Peyer's patch (tissue), 4 donors: ENCODE data around the gene SCAI. TPM values are rescaled to one million over a fixed set of nuclear protein-coding genes. Genes with fewer than 3 reads are reported as not detected.
"Not testable (repeated sequence)": the region's sequence is repeated elsewhere in the genome, so short reads cannot be mapped to it uniquely, and the experiment has no call there.

Experiments
- DNase-seq, 3 donors: peaks; one replicate each; pipeline ENCODE4 v3.0.0-alpha.2; 2017 to 2019
- H3K27ac ChIP-seq, 4 donors: fragments of 200-600 bp; sonication (generic); one replicate each; pipeline ENCODE4 v1.5.1; 2016 to 2019
- H3K27me3 ChIP-seq, 2 donors: fragments of 200-600 bp; sonication (generic); one replicate each; pipeline ENCODE4 v1.5.1; 2019
- H3K36me3 ChIP-seq, 3 donors: fragments of 200-600 bp; sonication (generic); one replicate each; pipeline ENCODE4 v1.5.1; 2016 to 2019
- H3K4me1 ChIP-seq, 4 donors: fragments of 200-600 bp; sonication (generic); one replicate each; pipeline ENCODE4 v1.5.1; 2016 to 2019
- H3K4me3 ChIP-seq, 4 donors: fragments of 200-600 bp; sonication (generic); 1 replicate in 3 of 4; 2 replicates in 1 of 4; pipeline ENCODE4 v1.5.1; 2016 to 2019; ENCODE audit warnings: mild to moderate bottlenecking in 1 of 4
- H3K9me3 ChIP-seq, 4 donors: fragments of 200-600 bp; sonication (generic); one replicate each; pipeline ENCODE4 v1.5.1; 2016 to 2019; ENCODE audit warnings: mild to moderate bottlenecking in 1 of 4
- POLR2A ChIP-seq, 2 donors: fragments of 450-650 bp; IDR thresholded peaks; one replicate each; pipeline ENCODE4 v1.5.1; 2017; ENCODE audit warnings: antibody characterized with exemption in 2 of 2, mild to moderate bottlenecking in 2 of 2, moderate library complexity in 2 of 2
- total RNA-seq, 4 donors: library from RNA; depleted of rRNA; stranded (reverse); fragments of >200 nt; gene quantifications; one replicate each; pipeline ENCODE4 v1.1.0, GENCODE V29; 2016
- TF ChIP-seq, protein P1 (sequence below), 6 experiments: fragments of 450-650 bp in 4 of 6; fragments of 200-600 bp in 2 of 6; sonication (generic) in 1 of 6; IDR thresholded peaks; one replicate each; pipeline ENCODE4 v1.5.1; 2017 to 2019; ENCODE audit warnings: antibody characterized with exemption in 6 of 6, mild to moderate bottlenecking in 3 of 6, moderate library complexity in 1 of 6

SCAI gene
- total RNA-seq, 4 donors from 2014 or later = 8.7 to 32.2 (median 11.7) TPM

GRCh38 chr9:125183054-125183453, 39.7 kb upstream of the SCAI start:
- Histone ChIP-seq H3K36me3 (no peaks in the 10 kb centered on the region), H3K4me3 (no peak overlapping the region), H3K4me1 (peaks cover 0 to 28% (median 0%) of the 10 kb centered on the region in 4 donors), H3K27ac (no peak overlapping the region), H3K9me3 (no peaks in the 10 kb centered on the region), H3K27me3 (no peaks in the 10 kb centered on the region)
- no peak for DNase-seq
- TF ChIP-seq POLR2A (IDR thresholded peaks at IDR 0.05) = no peak
- TF ChIP-seq, protein P1, sequence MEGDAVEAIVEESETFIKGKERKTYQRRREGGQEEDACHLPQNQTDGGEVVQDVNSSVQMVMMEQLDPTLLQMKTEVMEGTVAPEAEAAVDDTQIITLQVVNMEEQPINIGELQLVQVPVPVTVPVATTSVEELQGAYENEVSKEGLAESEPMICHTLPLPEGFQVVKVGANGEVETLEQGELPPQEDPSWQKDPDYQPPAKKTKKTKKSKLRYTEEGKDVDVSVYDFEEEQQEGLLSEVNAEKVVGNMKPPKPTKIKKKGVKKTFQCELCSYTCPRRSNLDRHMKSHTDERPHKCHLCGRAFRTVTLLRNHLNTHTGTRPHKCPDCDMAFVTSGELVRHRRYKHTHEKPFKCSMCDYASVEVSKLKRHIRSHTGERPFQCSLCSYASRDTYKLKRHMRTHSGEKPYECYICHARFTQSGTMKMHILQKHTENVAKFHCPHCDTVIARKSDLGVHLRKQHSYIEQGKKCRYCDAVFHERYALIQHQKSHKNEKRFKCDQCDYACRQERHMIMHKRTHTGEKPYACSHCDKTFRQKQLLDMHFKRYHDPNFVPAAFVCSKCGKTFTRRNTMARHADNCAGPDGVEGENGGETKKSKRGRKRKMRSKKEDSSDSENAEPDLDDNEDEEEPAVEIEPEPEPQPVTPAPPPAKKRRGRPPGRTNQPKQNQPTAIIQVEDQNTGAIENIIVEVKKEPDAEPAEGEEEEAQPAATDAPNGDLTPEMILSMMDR (IDR thresholded peaks at IDR 0.05) = no peak

DNA sequence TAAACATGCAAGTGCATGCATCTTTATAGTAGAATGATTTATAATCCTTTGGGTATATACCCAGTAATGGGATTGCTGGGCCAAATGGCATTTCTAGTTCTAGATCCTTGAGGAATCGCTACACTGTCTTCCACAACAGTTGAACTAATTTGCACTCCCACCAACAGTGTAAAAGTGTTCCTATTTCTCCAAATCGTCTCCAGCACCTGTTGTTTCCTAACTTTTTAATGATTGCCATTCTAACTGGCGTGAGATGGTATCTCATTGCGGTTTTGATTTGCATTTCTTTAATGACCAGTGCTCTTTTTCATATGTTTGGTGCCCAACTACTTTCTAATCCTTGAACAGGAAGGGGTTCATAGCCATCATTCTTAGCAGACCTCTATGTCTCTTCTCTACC, 38.4 kb upstream of the SCAI start:
- H3K27ac ChIP-seq, H3K27me3 ChIP-seq, H3K4me3 ChIP-seq, H3K9me3 ChIP-seq, DNase-seq, H3K36me3 ChIP-seq: not testable (repeated sequence)
- peaks cover 0 to 23% (median 0%) of the 10 kb centered on the region in 4 donors for H3K4me1 ChIP-seq

DNA sequence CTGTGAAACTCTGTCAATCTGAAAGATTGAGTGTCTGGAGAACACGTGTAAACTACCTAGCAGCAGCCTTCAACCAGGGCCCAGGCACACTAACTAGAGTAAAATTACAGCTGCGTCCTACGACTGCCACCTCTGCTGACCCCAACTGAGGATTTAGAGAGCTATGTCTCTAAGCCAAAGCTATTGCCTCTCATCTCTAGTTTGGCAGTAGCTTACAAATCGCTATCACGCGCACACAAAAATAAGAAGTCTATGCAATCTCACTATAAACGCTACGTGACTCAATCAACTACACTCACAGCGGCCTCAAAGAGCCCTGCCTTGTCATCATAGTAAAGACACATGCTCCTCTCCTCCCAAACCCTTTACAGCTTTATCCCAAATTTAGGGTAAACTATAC, 37.5 kb upstream of the SCAI start:
- no peaks in the 10 kb centered on the region for H3K27me3 ChIP-seq
- H3K9me3 ChIP-seq = no peaks in the 10 kb centered on the region
- peaks cover 0 to 17% (median 0%) of the 10 kb centered on the region in 4 donors for H3K4me1 ChIP-seq
- no peak overlapping the region for H3K4me3 ChIP-seq
- peak in 1 of 3 donors; percentile 18 for DNase-seq
- no peaks in the 10 kb centered on the region for H3K36me3 ChIP-seq
- TF ChIP-seq, protein P1 (IDR thresholded peaks at IDR 0.05) = no peak
- TF ChIP-seq POLR2A (IDR thresholded peaks at IDR 0.05) = no peak
- no peak overlapping the region for H3K27ac ChIP-seq

DNA sequence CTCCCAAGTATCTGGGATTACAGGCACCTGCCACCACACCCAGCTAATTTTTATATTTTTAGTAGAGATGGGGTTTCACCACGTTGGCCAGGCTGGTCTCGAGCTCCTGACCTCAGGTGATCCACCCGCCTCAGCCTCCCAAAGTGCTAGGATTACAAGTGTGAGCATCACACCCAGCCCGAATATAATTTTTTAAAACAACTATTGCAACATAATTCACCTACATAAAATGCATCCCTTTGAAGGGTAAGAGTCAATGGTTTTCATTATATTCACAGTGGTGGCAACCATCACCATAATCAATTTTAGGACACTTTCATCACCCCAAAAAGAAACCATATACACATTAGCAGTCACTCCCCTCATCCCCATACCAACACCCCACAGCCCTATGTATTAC, 36.4 kb upstream of the SCAI start:
- DNase-seq, H3K27me3 ChIP-seq, H3K4me3 ChIP-seq, H3K9me3 ChIP-seq, H3K27ac ChIP-seq, H3K36me3 ChIP-seq: not testable (repeated sequence)
- peaks cover 0 to 17% (median 0%) of the 10 kb centered on the region in 4 donors for H3K4me1 ChIP-seq

DNA sequence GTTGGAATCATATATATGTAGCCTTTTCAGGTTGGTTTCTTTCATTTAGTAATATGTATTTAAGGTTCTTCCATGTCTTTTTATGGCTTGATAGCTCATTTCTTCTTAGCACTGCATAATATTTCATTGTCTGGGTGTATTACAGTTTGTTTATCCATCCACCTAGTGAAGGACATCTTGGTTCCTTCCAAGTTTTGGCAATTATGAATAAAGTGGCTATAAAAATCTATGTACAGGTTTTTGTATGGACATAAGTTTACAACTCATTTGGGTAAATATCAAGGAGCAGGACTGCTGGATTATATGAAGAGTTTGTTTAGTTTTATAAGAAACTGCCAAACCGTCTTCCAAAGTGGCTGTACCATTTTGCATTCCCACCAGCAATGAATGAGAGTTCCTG, 34.6 kb upstream of the SCAI start:
- Histone ChIP-seq H3K27me3 (no peaks in the 10 kb centered on the region), H3K36me3 (no peaks in the 10 kb centered on the region), H3K9me3 (no peaks in the 10 kb centered on the region), H3K4me3 (no peak overlapping the region), H3K27ac (no peak overlapping the region), H3K4me1 (peaks cover 0 to 6% (median under 1%) of the 10 kb centered on the region in 4 donors)
- DNase-seq = no peak
- TF ChIP-seq POLR2A (IDR thresholded peaks at IDR 0.05) = no peak
- TF ChIP-seq, protein P1 (IDR thresholded peaks at IDR 0.05) = no peak

DNA sequence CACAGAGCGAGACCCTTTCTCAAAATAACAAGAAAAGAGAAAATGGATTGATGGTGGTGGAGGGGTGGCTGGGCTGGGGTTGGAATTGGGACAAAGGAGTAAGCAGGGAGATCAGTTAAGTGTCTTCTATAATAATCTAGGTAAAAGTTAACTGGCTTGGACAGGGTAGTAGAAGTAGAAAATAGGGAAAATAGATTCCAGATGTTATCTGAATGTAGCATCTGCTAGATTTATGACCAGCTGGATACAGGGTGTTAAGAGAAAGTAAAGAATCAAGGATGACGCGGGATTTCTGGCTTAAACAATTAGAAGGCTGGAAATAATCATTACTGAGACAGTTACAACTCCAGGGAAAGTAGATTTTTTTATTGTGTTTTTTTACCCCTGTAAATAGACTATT, 33.3 kb upstream of the SCAI start:
- TF ChIP-seq, protein P1 (IDR thresholded peaks at IDR 0.05) = no peak
- no peak for TF ChIP-seq POLR2A (IDR thresholded peaks at IDR 0.05)
- H3K4me1 ChIP-seq = peaks cover 0 to 15% (median 1%) of the 10 kb centered on the region in 4 donors
- no peak overlapping the region for H3K27ac ChIP-seq
- H3K4me3 ChIP-seq = no peak overlapping the region
- no peak for DNase-seq
- no peaks in the 10 kb centered on the region for H3K9me3 ChIP-seq
- H3K36me3 ChIP-seq = no peaks in the 10 kb centered on the region
- no peaks in the 10 kb centered on the region for H3K27me3 ChIP-seq
